KOPT-K1 (cell line): ENCODE measurements around the gene FOLR1.
"Not testable (repeated sequence)": the region's sequence is repeated elsewhere in the genome, so short reads cannot be mapped to it uniquely, and the experiment has no call there.

Experiments
- H3K27ac ChIP-seq: fragments of 200-600 bp; sonication (generic); 2 replicates; pipeline ENCODE4 v1.5.1; 2016; ENCODE audit warnings: antibody characterized with exemption, mild to moderate bottlenecking, low read depth, low read length; ENCODE audit not compliant: poor library complexity, severe bottlenecking
- H3K36me3 ChIP-seq: fragments of 200-600 bp; sonication (generic); 2 replicates; pipeline ENCODE4 v1.5.1; 2017; ENCODE audit warnings: antibody characterized with exemption, mild to moderate bottlenecking, low read length, moderate library complexity; ENCODE audit not compliant: insufficient read depth
- H3K9me3 ChIP-seq: fragments of 200-600 bp; sonication (generic); 2 replicates; pipeline ENCODE4 v1.5.1; 2017; ENCODE audit warnings: antibody characterized with exemption, low read length, mild to moderate bottlenecking; ENCODE audit not compliant: insufficient read depth, poor library complexity, severe bottlenecking

FOLR1 gene

DNA sequence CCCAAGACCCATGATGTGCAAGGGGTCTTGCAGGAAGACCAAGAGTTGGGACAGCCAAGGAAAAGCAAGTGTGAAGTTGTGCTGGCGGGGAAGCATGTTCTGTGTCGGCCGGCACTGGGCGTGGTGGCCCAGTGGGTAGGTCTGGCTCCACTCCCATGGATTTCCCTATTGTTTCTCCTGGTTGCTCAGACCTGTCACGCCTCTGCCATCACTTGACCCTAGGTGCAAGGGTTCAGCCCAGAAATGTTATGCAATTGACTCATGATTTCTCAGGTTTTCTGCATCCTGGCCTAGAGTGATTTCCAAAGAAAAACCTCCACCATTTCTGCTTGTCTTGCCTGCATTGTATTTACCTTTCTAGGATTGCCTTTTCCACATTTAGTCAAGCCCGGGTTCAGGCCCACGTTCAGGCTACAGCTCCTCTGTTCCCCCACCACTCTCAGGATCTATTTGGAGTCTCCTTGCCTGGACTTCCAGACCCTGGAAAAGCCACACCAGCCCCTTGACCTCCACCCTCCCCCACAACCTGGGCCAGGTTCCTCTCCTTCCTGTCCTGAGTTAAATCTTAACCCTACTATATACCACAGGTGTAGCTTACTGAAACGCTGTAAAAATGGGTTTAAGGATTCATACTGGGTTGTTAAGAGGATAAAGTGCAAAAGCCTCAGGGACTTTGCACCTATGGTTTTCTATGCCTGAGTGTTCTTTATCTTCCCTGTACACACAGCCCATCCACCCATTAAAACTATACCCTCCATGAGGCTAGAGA is 17.5 kb upstream of the FOLR1 start:
- H3K27ac ChIP-seq: no peak overlapping the region
- H3K9me3 ChIP-seq: no peaks in the 10 kb centered on the region
- no peaks in the 10 kb centered on the region for H3K36me3 ChIP-seq

DNA sequence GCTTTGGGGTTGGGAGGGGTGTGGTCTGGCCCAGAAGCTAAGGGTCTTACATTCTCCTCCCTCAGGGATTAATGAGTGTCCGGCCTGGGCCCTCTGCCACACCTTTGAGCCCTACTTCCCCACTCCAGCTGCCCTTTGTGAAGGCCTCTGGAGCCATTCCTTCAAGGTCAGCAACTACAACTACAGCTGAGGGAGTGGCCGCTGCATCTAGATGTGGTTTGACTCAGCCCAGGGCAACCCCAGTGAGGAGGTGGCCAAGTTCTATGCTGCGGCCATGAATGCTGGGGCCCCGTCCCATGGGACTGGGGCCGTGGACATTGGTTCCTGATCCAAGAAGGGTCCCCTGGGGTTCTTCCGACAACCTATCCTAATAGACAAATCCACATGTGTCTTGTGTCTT is 14.3 kb upstream of the FOLR1 start:
- H3K9me3 ChIP-seq: no peaks in the 10 kb centered on the region
- no peaks in the 10 kb centered on the region for H3K36me3 ChIP-seq
- H3K27ac ChIP-seq: no peak overlapping the region

DNA sequence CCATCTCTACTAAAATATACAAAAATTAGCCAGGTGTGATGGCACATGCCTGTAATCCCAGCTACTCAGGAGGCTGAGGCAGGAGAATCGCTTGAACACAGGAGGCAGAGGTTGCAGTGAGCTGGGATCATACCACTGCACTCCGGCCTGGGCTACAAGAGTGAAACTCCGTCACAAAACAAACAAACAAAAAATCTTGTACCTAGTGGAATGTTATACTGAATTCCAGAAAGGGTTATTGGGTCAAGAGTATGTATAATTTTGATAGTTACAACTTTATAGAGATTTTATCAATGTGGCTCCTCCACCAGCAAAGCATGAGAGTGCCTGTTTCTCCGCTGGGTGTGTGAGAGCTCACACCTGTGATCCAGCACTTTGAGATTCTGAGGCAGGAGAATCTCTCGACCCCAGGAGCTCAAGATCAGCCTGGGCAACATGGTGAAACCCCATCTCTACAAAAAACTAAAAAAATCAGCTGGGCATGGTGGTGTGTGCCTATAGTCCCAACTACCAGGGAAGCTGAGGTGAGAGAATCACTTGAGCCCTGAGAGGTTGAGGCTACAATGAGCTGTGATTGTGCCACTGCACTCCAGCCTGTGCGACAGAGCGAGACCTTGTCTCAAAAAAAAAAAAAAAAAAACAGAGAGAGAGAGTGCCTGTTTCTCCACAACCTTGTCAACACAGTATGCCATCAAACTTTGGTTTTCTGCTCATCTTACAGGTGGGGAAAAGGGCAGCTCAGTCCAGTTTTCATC is 12.7 kb upstream of the FOLR1 start:
- Histone ChIP-seq H3K9me3 (no peaks in the 10 kb centered on the region), H3K36me3 (no peaks in the 10 kb centered on the region), H3K27ac (no peak overlapping the region)

DNA sequence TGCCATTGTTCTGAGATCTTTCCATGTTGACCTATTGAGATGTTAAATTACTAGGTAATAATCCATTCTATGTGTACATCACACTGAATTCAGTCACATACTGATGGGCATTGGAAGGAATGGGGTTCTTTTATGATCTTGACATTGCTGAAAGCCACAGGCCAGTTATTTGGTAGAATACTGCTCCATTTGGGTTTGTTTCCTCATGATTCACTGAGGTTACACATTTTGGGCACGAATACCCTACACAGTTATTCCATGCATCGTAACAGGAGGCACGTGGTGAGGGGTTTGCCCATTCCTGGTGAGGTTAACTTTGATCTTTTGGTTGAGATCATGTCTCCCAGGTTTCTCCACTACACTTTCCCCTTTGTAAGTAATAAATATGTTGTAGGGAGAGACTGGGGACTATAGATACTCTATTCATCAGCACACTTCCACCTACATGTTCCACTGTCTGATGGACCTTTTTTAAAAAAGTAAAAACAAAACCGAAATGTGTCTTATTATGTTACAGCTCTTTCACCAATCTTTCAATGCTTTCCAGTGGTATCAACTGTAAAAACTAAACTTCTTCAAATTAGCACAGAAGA is 12.0 kb upstream of the FOLR1 start:
- H3K27ac ChIP-seq: no peak overlapping the region
- no peaks in the 10 kb centered on the region for H3K36me3 ChIP-seq
- H3K9me3 ChIP-seq: no peaks in the 10 kb centered on the region

DNA sequence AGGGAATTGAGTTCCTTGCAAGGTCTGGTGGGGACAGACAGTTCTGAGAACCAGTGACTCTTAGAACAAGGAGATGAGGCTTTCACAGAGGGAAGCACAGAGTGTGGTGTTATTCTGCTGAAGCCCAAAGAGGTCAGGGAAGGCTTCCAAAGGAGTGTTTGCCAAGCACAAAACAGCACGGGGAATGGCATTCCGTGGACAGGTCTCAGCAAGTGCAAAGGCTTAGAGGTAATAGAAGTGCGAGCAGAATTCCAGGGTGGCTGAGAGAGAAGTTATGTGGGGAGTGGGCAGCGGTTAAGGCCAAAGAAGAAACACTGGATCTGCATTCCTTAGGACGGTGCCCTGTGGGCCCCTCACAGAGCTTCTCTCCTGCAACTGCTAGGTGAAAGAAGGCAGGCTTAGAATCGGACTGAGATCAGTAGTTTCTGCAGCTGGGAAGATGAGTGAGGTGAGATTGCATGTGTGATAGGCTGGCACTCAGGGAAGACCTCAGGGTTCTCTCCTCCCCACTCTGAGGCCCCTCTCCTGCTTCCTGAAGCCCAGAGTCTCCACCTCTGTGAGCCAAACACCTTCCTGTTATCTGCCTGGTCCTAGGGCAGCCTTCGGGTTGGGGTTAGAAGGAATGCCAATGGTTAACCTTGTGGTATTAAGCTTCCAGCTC is 10.9 kb upstream of the FOLR1 start:
- H3K36me3 ChIP-seq, H3K9me3 ChIP-seq, H3K27ac ChIP-seq: not testable (repeated sequence)

DNA sequence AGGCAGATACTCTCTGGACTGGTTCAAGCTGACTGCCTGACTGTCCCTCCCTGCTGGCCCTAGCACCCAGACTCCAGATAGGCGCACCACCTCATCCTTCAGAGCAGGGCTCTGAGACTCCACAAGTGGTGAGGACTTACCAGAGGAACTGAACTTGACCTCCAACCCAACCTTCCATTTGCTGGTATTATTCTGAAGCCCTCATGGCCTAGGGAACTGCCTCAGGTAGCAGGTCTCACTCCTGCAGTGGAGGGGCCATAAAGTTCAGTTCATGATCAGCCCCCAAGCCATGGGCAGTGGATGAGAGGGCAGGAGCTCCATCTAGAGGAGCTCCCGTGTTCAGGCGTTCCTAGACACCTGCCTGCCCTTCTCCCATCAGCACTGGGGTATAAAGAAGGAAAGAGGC is 10.4 kb upstream of the FOLR1 start:
- H3K36me3 ChIP-seq, H3K27ac ChIP-seq, H3K9me3 ChIP-seq: not testable (repeated sequence)

DNA sequence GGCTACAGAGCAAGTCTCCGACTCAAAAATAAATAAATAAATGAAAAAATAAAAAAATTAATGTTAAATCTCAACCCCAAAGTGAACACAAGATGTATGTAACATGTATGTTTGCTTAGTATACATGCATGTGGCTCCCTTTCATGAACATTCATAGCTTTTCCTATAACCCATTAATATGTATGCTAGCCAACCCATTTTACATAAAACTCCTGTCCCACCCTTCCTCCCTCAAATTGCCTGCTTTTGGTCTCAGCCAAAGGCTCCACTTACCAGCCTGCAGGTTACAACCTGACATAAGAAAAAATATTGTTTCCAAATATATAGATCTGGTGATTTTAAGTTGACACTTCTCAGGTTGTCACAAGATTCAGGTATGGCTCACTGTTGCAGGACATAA is 3.7 kb upstream of the FOLR1 start:
- H3K9me3 ChIP-seq: no peaks in the 10 kb centered on the region
- H3K27ac ChIP-seq: no peak overlapping the region
- no peaks in the 10 kb centered on the region for H3K36me3 ChIP-seq

DNA sequence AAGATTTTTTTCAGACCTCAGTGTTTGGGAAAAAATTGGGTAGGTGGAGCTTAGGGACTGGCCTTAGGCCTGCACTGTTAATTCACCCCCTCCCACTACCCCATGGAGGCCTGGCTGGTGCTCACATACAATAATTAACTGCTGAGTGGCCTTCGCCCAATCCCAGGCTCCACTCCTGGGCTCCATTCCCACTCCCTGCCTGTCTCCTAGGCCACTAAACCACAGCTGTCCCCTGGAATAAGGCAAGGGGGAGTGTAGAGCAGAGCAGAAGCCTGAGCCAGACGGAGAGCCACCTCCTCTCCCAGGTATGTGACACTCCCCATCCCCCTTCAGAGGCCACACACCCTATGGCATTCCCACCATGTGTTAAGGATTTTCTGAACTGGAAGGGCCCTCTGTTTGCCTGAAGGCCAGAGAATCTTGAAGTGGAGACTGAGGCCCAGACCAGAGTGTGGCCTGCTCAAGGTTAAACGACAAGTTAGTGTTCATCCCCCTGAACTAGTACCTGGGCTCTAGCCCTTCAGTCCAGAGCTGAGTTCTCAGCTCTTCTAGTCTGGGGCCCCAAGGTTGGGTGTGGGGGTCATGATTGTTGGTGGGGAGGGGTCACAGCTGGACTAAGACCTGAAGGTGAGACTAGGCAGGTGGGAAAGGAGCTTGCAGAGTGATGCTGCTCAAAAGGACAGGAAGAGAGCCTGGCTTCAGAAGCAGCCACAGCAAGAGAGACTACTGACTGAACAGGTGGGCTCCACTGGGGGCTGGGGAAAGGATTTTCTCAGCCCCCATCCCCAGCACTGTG is 2.3 kb upstream of the FOLR1 start:
- Histone ChIP-seq H3K9me3 (no peaks in the 10 kb centered on the region), H3K36me3 (no peaks in the 10 kb centered on the region), H3K27ac (no peak overlapping the region)

DNA sequence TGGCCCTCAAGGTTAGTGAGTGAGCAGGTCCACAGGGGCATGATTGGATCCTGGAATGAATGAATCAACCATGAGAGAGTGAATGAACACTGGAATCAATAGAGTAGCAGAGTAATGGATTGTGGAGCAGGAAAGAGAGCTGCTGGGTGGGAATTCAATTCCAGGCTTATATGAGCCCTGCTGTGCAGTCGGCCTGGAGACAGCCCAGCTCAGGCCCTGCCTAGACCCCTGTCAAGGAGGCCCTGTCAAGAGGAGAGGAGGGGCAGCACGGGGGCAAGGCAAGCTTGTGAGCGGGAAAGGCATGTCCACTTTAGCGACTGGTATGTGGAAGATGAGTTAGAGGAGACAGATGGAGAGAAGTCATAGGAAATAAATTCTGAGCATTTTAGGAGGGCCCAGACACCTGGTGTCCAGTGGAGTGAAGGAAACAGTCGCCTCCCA is 1.3 kb upstream of the FOLR1 start:
- no peak overlapping the region for H3K27ac ChIP-seq
- H3K9me3 ChIP-seq: no peaks in the 10 kb centered on the region
- H3K36me3 ChIP-seq: no peaks in the 10 kb centered on the region

DNA sequence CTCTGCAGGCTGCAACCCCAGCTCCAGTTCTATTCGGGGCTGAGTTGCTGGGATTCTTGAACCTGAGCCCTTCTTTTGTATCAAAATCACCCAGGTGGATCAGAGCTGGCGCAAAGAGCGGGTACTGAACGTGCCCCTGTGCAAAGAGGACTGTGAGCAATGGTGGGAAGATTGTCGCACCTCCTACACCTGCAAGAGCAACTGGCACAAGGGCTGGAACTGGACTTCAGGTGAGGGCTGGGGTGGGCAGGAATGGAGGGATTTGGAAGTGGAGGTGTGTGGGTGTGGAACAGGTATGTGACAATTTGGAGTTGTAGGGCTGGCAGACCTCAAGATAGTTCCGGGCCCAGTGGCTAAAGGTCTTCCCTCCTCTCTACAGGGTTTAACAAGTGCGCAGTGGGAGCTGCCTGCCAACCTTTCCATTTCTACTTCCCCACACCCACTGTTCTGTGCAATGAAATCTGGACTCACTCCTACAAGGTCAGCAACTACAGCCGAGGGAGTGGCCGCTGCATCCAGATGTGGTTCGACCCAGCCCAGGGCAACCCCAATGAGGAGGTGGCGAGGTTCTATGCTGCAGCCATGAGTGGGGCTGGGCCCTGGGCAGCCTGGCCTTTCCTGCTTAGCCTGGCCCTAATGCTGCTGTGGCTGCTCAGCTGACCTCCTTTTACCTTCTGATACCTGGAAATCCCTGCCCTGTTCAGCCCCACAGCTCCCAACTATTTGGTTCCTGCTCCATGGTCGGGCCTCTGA is 3.8 kb downstream of the FOLR1 start:
- Histone ChIP-seq H3K9me3 (no peaks in the 10 kb centered on the region), H3K36me3 (no peaks in the 10 kb centered on the region), H3K27ac (no peak overlapping the region)

DNA sequence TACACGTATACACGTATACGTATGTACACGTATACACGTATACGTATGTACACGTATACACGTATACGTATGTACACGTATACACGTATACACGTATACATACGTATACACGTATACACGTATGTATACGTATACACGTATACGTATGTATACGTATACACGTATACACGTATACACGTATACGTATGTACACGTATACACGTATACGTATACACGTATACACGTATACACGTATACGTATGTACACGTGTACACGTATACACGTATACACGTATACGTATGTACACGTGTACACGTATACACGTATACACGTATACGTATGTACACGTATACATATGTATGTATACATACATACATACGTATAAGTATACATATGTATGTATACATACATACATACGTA is 9.5 kb downstream of the FOLR1 start:
- not testable (repeated sequence) for H3K27ac ChIP-seq, H3K9me3 ChIP-seq, H3K36me3 ChIP-seq

DNA sequence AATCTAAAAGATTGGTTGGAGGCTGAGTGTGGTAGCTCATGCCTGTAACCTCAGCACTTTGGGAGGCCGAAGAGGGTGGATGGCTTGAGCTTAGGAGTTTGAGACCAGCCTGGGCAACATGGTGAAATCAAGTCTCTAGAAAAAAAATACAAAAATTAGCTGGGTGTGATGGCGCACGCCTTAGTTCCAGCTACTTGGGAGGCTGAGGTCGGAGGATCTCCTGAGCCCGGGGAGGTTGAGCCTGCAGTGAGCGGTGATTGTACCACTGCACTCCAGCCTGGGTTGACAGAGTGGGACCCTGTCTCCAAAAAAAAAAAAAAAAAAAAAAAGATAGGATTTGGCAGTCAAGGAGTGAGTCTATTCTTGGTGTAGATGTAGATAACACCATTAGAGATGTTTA is 10.6 kb downstream of the FOLR1 start:
- Histone ChIP-seq H3K9me3 (no peaks in the 10 kb centered on the region), H3K36me3 (no peaks in the 10 kb centered on the region), H3K27ac (no peak overlapping the region)

DNA sequence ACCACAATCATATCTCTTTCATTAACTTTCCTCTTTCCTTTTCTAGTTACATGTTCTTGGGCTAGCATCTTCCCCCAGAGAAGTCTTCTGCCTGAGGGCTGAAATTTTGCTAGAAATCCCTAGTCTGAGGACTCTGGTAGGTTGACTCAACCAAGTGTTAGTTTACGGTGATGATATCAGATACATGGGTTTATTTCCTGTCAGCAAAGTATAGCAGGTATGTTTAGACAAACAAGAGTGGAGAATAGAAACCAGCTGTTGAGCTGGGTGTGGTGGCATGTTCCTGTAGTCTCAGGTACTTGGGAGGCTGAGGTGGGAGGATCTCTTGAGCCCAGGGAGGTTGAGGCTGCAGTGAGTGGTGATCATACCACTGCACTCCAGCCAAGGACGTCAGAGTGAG is 11.2 kb downstream of the FOLR1 start:
- Histone ChIP-seq H3K27ac (no peak overlapping the region), H3K9me3 (no peaks in the 10 kb centered on the region), H3K36me3 (no peaks in the 10 kb centered on the region)

DNA sequence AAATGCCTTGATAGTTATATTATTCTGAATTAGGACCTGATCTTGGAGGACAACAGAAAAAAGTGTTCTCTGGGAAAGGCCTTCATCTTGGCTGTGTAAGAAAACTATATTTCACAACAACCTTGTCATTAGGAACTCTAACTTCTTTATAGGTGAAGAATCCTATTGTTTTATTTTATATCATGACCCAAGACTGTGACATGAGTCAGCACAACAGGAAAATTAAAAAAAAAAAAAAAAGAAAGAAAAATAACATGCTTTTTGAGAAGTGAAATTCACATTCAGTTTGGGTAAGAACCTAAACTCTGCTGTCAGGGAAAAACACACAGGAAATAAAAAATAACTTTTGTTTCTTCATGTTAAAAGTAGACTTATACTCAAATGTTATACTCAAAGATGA is 12.9 kb downstream of the FOLR1 start:
- peaks cover 11% of the 10 kb centered on the region for H3K9me3 ChIP-seq
- H3K27ac ChIP-seq: no peak overlapping the region
- H3K36me3 ChIP-seq: no peaks in the 10 kb centered on the region
